MM.1S (cell line): ENCODE data around the gene CAPRIN1.

Experiments used
- DNase-seq: peaks from one replicate; pipeline ENCODE4 v3.0.0-alpha.2; 2015
- H2AFZ ChIP-seq: fragments of 300-600 bp; sonication (generic); 2 replicates; pipeline ENCODE4 v1.6.0; 2016; ENCODE audit warnings: antibody characterized with exemption, low read length
- H3F3A ChIP-seq: fragments of 300-600 bp; sonication (generic); 2 replicates; pipeline ENCODE4 v1.6.1; 2016; ENCODE audit warnings: mild to moderate bottlenecking, antibody characterized with exemption, low read length, moderate library complexity, mixed read lengths; ENCODE audit not compliant: insufficient read depth
- H3K27ac ChIP-seq: fragments of 300-600 bp; sonication (generic); 2 replicates; pipeline ENCODE4 v1.5.1; 2016; ENCODE audit warnings: mild to moderate bottlenecking, low read length
- H3K27me3 ChIP-seq: fragments of 300-600 bp; sonication (generic); replicated peaks from 2 replicates; pipeline ENCODE4 v1.6.0; 2016; ENCODE audit warnings: low read length; ENCODE audit not compliant: insufficient read depth
- H3K36me3 ChIP-seq: fragments of 300-600 bp; sonication (generic); replicated peaks from 2 replicates; pipeline ENCODE4 v1.6.1; 2016; ENCODE audit warnings: mild to moderate bottlenecking, low read length, mixed read lengths; ENCODE audit not compliant: insufficient read depth
- H3K4me1 ChIP-seq: fragments of 300-600 bp; sonication (generic); 2 replicates; pipeline ENCODE4 v1.6.1; 2016; ENCODE audit warnings: low read length, mixed read lengths
- H3K4me2 ChIP-seq: fragments of 300-600 bp; sonication (generic); 2 replicates; pipeline ENCODE4 v1.6.0; 2016; ENCODE audit warnings: low read depth, low read length
- H3K4me3 ChIP-seq: fragments of 300-600 bp; sonication (generic); 2 replicates; pipeline ENCODE4 v1.5.1; 2016; ENCODE audit warnings: low read length, mixed read lengths
- H3K79me2 ChIP-seq: fragments of 300-600 bp; sonication (generic); 2 replicates; pipeline ENCODE4 v1.6.1; 2016; ENCODE audit warnings: mixed run types, low read length, mixed read lengths
- H3K9ac ChIP-seq: fragments of 300-600 bp; sonication (generic); 2 replicates; pipeline ENCODE4 v1.6.1; 2016; ENCODE audit warnings: low read length, mixed read lengths
- H3K9me2 ChIP-seq: fragments of 300-600 bp; sonication (generic); replicated peaks from 2 replicates; pipeline ENCODE4 v1.6.1; 2016; ENCODE audit warnings: mild to moderate bottlenecking, low read length, mixed read lengths; ENCODE audit not compliant: insufficient read depth
- H3K9me3 ChIP-seq: fragments of 300-600 bp; sonication (generic); replicated peaks from 2 replicates; pipeline ENCODE4 v1.6.1; 2016; ENCODE audit warnings: mild to moderate bottlenecking, low read length, mixed read lengths; ENCODE audit not compliant: insufficient read depth
- H4K20me1 ChIP-seq: fragments of 300-600 bp; sonication (generic); 2 replicates; pipeline ENCODE4 v1.6.1; 2016; ENCODE audit warnings: mild to moderate bottlenecking, low read length, moderate library complexity, mixed read lengths; ENCODE audit not compliant: insufficient read depth
- EZH2 ChIP-seq: fragments of 300-600 bp; sonication (generic); optimal IDR thresholded peaks from 2 replicates; pipeline ENCODE3; 2017; ENCODE audit warnings: low read depth, mild to moderate bottlenecking, antibody characterized with exemption, low read length, mixed read lengths
- EZH2phosphoT487 ChIP-seq: fragments of 300-600 bp; sonication (generic); IDR thresholded peaks from 2 replicates; pipeline ENCODE4 v1.6.1; 2018; ENCODE audit warnings: antibody characterized with exemption, low read length
- TF ChIP-seq, protein P1 (sequence below): fragments of 300-600 bp; sonication (generic); IDR thresholded peaks from 2 replicates; pipeline ENCODE4 v1.5.1; 2016; ENCODE audit warnings: antibody characterized with exemption, low read length, mixed read lengths

The CAPRIN1 gene

DNA sequence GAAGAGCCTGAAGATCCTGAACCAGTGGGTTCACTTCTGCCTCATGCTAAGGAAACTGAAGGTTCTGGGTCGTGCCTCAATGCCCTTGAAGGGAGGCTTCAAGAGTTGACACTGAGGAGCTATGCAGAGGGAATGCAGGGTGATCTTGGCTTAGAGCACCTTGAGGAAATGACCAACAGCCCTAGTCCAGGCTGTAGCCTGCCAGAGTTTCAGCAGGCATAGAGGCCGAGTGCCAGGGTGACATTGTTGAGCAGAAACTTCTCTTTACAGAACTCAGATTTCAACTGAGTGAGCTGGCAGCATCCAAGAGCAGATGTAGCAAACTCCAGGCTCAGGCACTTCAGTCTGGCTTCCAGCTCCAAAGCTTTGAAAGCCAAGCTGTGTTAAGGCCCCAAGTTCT is 23.1 kb upstream of the CAPRIN1 start:
- H3K9ac ChIP-seq, result no peak overlapping the region
- no peak overlapping the region for H3K4me3 ChIP-seq
- TF ChIP-seq EZH2phosphoT487, result no peak
- TF ChIP-seq, protein P1, sequence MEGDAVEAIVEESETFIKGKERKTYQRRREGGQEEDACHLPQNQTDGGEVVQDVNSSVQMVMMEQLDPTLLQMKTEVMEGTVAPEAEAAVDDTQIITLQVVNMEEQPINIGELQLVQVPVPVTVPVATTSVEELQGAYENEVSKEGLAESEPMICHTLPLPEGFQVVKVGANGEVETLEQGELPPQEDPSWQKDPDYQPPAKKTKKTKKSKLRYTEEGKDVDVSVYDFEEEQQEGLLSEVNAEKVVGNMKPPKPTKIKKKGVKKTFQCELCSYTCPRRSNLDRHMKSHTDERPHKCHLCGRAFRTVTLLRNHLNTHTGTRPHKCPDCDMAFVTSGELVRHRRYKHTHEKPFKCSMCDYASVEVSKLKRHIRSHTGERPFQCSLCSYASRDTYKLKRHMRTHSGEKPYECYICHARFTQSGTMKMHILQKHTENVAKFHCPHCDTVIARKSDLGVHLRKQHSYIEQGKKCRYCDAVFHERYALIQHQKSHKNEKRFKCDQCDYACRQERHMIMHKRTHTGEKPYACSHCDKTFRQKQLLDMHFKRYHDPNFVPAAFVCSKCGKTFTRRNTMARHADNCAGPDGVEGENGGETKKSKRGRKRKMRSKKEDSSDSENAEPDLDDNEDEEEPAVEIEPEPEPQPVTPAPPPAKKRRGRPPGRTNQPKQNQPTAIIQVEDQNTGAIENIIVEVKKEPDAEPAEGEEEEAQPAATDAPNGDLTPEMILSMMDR, result no peak
- TF ChIP-seq EZH2, result no peak
- no peaks in the 10 kb centered on the region for H3K4me1 ChIP-seq
- no peak overlapping the region for H2AFZ ChIP-seq
- no peaks in the 10 kb centered on the region for H3K27me3 ChIP-seq
- no peak overlapping the region for H3K4me2 ChIP-seq
- no peak for DNase-seq
- H3K9me3 ChIP-seq, result no peaks in the 10 kb centered on the region
- no peak overlapping the region for H3K27ac ChIP-seq
- no peaks in the 10 kb centered on the region for H3K36me3 ChIP-seq
- H3K9me2 ChIP-seq, result no peaks in the 10 kb centered on the region
- H3K79me2 ChIP-seq, result no peaks in the 10 kb centered on the region
- no peaks in the 10 kb centered on the region for H4K20me1 ChIP-seq
- no peaks in the 10 kb centered on the region for H3F3A ChIP-seq

DNA sequence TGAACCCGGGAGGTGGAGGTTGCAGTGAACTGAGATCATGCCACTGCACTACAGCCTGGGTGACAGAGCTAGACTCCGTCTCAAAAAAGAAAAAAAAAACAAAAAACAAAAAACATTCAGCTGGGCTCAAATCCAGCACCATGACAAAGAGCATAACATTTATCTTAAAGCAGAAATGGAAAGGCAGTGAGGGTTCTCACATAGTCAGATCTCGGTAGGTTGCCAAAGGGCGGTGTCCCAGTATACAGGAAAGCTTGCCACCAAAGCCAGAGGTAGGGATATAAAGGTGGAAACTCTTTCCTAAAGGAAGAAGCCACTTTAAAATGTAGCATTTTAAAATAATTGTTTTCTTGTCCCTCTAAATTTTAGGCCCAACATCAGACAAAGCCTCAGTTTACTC is 22.4 kb upstream of the CAPRIN1 start:
- no peak overlapping the region for H3K9ac ChIP-seq
- no peaks in the 10 kb centered on the region for H3K9me2 ChIP-seq
- H3K36me3 ChIP-seq, result no peaks in the 10 kb centered on the region
- H3K27me3 ChIP-seq, result no peaks in the 10 kb centered on the region
- no peaks in the 10 kb centered on the region for H4K20me1 ChIP-seq
- H3K79me2 ChIP-seq, result no peaks in the 10 kb centered on the region
- no peak overlapping the region for H3K4me2 ChIP-seq
- H2AFZ ChIP-seq, result no peak overlapping the region
- no peaks in the 10 kb centered on the region for H3K4me1 ChIP-seq
- TF ChIP-seq EZH2phosphoT487 (no peak), EZH2 (no peak)
- TF ChIP-seq, protein P1, result no peak
- no peak overlapping the region for H3K4me3 ChIP-seq
- no peaks in the 10 kb centered on the region for H3K9me3 ChIP-seq
- no peaks in the 10 kb centered on the region for H3F3A ChIP-seq
- H3K27ac ChIP-seq, result no peak overlapping the region
- no peak for DNase-seq

DNA sequence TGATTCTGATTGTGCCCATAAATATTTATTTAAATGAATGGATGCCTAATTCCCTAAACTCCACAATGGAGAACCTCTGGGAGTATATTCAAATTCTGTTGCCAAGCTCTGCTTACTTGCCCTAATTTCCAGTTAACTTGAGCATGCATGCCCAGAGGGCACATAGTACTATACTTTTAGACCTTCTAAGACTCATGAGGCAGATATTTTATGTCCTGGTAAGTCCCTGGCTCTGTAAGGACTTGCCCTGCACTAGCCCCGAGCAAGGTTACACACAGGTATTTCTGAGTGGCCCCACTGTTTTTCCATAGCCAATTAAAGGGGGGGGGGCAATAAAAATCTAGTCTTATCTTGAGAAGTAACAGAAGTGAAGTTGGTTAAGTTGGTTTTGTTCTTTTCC is 21.1 kb upstream of the CAPRIN1 start:
- H3K36me3 ChIP-seq, result no peaks in the 10 kb centered on the region
- H4K20me1 ChIP-seq, result no peaks in the 10 kb centered on the region
- H2AFZ ChIP-seq, result no peak overlapping the region
- no peak overlapping the region for H3K4me3 ChIP-seq
- H3K4me1 ChIP-seq, result no peaks in the 10 kb centered on the region
- no peak for DNase-seq
- H3K79me2 ChIP-seq, result no peaks in the 10 kb centered on the region
- no peak overlapping the region for H3K27ac ChIP-seq
- H3F3A ChIP-seq, result no peaks in the 10 kb centered on the region
- H3K4me2 ChIP-seq, result no peak overlapping the region
- TF ChIP-seq EZH2phosphoT487, result no peak
- no peak for TF ChIP-seq EZH2
- TF ChIP-seq, protein P1, result no peak
- H3K9ac ChIP-seq, result no peak overlapping the region
- no peaks in the 10 kb centered on the region for H3K9me3 ChIP-seq
- no peaks in the 10 kb centered on the region for H3K27me3 ChIP-seq
- no peaks in the 10 kb centered on the region for H3K9me2 ChIP-seq
